Progenitor cell of endocrine pancreas (in vitro differentiated cells): ENCODE data around the gene POC1B. TPM values are rescaled to one million over a fixed set of nuclear protein-coding genes. Genes with fewer than 3 reads are reported as not detected.
"Not testable (repeated sequence)": the region's sequence is repeated elsewhere in the genome, so short reads cannot be mapped to it uniquely, and the experiment has no call there.

Experiments used
- DNase-seq: peaks from one replicate; pipeline ENCODE4 v3.0.0; 2021; ENCODE audit warnings: low spot score; ENCODE audit not compliant: unreplicated experiment
- H3K27ac Mint-ChIP-seq: 2 replicates; pipeline ENCODE4 v1.8.0; 2021; ENCODE audit warnings: mild to moderate bottlenecking, moderate library complexity, mixed read lengths
- H3K27me3 Mint-ChIP-seq: 2 replicates; pipeline ENCODE4 v1.8.0; 2021; ENCODE audit warnings: mixed read lengths
- H3K36me3 Mint-ChIP-seq: 2 replicates; pipeline ENCODE4 v1.8.0; 2022; ENCODE audit warnings: mixed read lengths; ENCODE audit not compliant: insufficient read depth
- H3K4me1 Mint-ChIP-seq: 2 replicates; pipeline ENCODE4 v1.8.0; 2021; ENCODE audit warnings: low read depth, mixed read lengths
- H3K4me3 Mint-ChIP-seq: 2 replicates; pipeline ENCODE4 v1.8.0; 2021; ENCODE audit warnings: low read depth, mild to moderate bottlenecking, moderate library complexity, mixed read lengths
- H3K9me3 Mint-ChIP-seq: 2 replicates; pipeline ENCODE4 v1.8.0; 2021; ENCODE audit warnings: low read depth, mixed read lengths
- CTCF ChIP-seq: fragments of 200-600 bp; sonication (generic); IDR thresholded peaks from one replicate; pipeline ENCODE4 v1.5.0; 2021; ENCODE audit warnings: antibody characterized with exemption, mild to moderate bottlenecking; ENCODE audit not compliant: unreplicated experiment
- total RNA-seq: library from RNA; stranded (reverse); gene quantifications from 2 replicates; pipeline ENCODE4 v1.2.1, GENCODE V29; 2021

The POC1B gene
- total RNA-seq, 1 donor from 2014 or later: 34.4 TPM

- Mint-ChIP-seq H3K36me3 (peaks cover 5% of the 10 kb centered on the region), H3K27me3 (no peaks in the 10 kb centered on the region), H3K9me3 (no peaks in the 10 kb centered on the region), H3K4me3 (no peak overlapping the region), H3K4me1 (peaks cover 13% of the 10 kb centered on the region), H3K27ac (no peak overlapping the region)
- DNase-seq: no peak
- TF ChIP-seq CTCF: no peak
Observed at GRCh38 chr12:89464974-89465592, 60.8 kb downstream of the POC1B start.

- H3K4me1 Mint-ChIP-seq: peaks cover 9% of the 10 kb centered on the region
- H3K27ac Mint-ChIP-seq: no peak overlapping the region
- no peaks in the 10 kb centered on the region for H3K27me3 Mint-ChIP-seq
Observed at GRCh38 chr12:89461649-89462612, 63.9 kb downstream of the POC1B start.

GRCh38 chr12:89461190-89461589 is 64.7 kb downstream of the POC1B start:
- H3K9me3 Mint-ChIP-seq: no peaks in the 10 kb centered on the region
- H3K36me3 Mint-ChIP-seq: peaks cover 3% of the 10 kb centered on the region
- H3K4me3 Mint-ChIP-seq: no peak overlapping the region
- no peaks in the 10 kb centered on the region for H3K27me3 Mint-ChIP-seq
- no peak overlapping the region for H3K27ac Mint-ChIP-seq
- no peak for TF ChIP-seq CTCF
- DNase-seq: no peak
- peaks cover 9% of the 10 kb centered on the region for H3K4me1 Mint-ChIP-seq

More at GRCh38 chr12:89461649-89462612, 63.9 kb downstream of the POC1B start:
- no peak for DNase-seq
- no peak overlapping the region for H3K4me3 Mint-ChIP-seq
- peaks cover 2% of the 10 kb centered on the region for H3K36me3 Mint-ChIP-seq
- peak; percentile 68 for TF ChIP-seq CTCF
- H3K9me3 Mint-ChIP-seq: no peaks in the 10 kb centered on the region

- not testable (repeated sequence) for H3K9me3 Mint-ChIP-seq, H3K4me3 Mint-ChIP-seq, DNase-seq, H3K27me3 Mint-ChIP-seq, H3K36me3 Mint-ChIP-seq, H3K27ac Mint-ChIP-seq
- peaks cover 13% of the 10 kb centered on the region for H3K4me1 Mint-ChIP-seq
- TF ChIP-seq CTCF: peak; percentile 35
Observed at GRCh38 chr12:89459279-89459678, 66.6 kb downstream of the POC1B start.

- Mint-ChIP-seq H3K4me1 (peaks cover 26% of the 10 kb centered on the region), H3K27ac (no peak overlapping the region), H3K36me3 (peaks cover 1% of the 10 kb centered on the region), H3K9me3 (no peaks in the 10 kb centered on the region), H3K4me3 (no peak overlapping the region), H3K27me3 (no peaks in the 10 kb centered on the region)
- DNase-seq: no peak
- no peak for TF ChIP-seq CTCF
Observed at GRCh38 chr12:89456565-89456964, 69.3 kb downstream of the POC1B start.
